ENCODE measurements around the gene GCGR. TPM values are rescaled to one million over a fixed set of nuclear protein-coding genes. Genes with fewer than 3 reads are reported as not detected.

Gene GCGR
- polyA plus RNA-seq, 1 of the 3 experiments (the other 2 are of a cell fraction), result not detected

DNA sequence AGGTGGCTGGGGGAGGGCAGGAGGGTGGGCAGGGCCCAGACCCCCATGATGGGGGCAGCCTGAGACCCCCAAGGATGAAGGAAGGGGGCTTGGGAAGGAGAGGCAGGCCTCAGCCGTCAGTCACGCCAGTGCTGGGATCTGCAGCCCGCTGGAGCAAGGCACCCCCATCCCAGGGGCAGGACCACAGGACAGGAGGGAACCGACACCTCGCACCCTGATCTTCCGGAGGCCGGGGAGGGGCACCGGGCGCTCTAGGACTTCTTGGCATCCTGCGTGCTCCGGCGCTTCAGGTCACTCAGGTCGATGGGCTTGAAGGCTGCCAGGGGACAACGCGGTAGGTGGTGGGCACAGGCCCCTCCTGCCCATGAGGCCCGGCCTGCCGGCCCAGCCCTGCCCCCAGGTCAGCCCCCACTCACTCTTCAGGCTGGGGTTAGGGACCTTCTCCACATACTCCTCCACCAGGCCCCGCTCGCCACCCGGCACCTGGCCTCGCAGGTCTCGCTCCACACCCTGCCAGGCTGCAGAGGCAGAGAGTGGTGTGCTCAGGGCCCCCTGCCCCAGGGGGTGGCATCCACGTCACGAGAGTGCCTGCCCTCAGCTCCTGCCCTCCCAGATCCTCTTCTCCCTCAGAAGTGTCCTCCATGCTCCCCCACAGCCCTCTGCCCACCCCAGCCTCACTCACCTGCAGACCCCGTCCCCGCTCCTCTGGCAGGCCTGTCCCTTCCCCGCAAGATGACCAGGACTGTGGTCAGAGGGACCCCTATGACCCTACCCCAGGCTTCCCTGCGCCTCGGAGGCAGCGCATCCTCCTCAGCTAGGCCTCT is 19.3 kb downstream of the GCGR start:
- ChIA-PET CTCF (interaction anchor here (1.1 to 2.6 kb wide), 4 partner anchors 11 to 101 kb away, joined by 3 to 17 read pairs (median 4); no protein-coding TSS in a partner anchor), POLR2A (no interaction called here)
- Histone ChIP-seq H3K9ac (no peak overlapping the region), H3K27ac (ENCODE audit: low read depth in 2 of 2, low read length in 1 of 2) (no peak overlapping the region), H4K20me1 (ENCODE audit: insufficient read depth) (peaks cover 13% of the 10 kb centered on the region; the same call in 1 of the 2 replicates), H3K79me2 (ENCODE audit: insufficient read depth) (peaks cover 14% of the 10 kb centered on the region), H3F3A (replicated peaks; ENCODE audit: insufficient read depth) (peaks cover 3% of the 10 kb centered on the region), H3K4me2 (no peak overlapping the region), H3K9me3 (no peaks in the 10 kb centered on the region), H2AFZ (ENCODE audit: low read depth) (no peak overlapping the region), H3K4me3 (ENCODE audit: low read depth in 2 of 2, low read length in 1 of 2) (no peak overlapping the region), H3K9me2 (no peaks in the 10 kb centered on the region), H3K27me3 (ENCODE audit: insufficient read depth) (no peaks in the 10 kb centered on the region), H3K36me3 (replicated peaks in 1 of 2; ENCODE audit: control insufficient read depth in 1 of 2, insufficient read depth in 2 of 2, low read length in 1 of 2) (peaks cover 0 to 5% of the 10 kb centered on the region in 2 experiments), H3K4me1 (ENCODE audit: control insufficient read depth in 1 of 2, insufficient read depth in 2 of 2, low read depth in 1 of 2, low read length in 1 of 2) (peaks cover 0 to 11% of the 10 kb centered on the region in 2 experiments; a peak in 1 of 4 replicates)
- 97% methylated on average over 24 of the region's 30 CpGs for WGBS (ENCODE audit: low lambda C conversion rate)
- no peak for TF ChIP-seq POLR2AphosphoS5 (IDR thresholded peaks at IDR 0.05; ENCODE audit: low read depth, low read length)
- no peak for TF ChIP-seq ZBTB33 (IDR thresholded peaks at IDR 0.05; ENCODE audit: borderline replicate concordance, low read depth)
- TF ChIP-seq FOSL2 (IDR thresholded peaks at IDR 0.05; ENCODE audit: borderline replicate concordance, low read depth), result no peak
- no peak for TF ChIP-seq GABPA (IDR thresholded peaks at IDR 0.05; ENCODE audit: low read depth)
- no peak for TF ChIP-seq EP300 (IDR thresholded peaks at IDR 0.05; ENCODE audit: borderline replicate concordance in 1 of 2, low read depth in 1 of 2, low read length in 1 of 2)
- no peak for TF ChIP-seq TEAD4 (IDR thresholded peaks at IDR 0.05; ENCODE audit: borderline replicate concordance, insufficient read depth)
- no peak for TF ChIP-seq RCOR1 (IDR thresholded peaks at IDR 0.05; ENCODE audit: low read length)
- no peak for TF ChIP-seq IRF3 (IDR thresholded peaks at IDR 0.05; ENCODE audit: low read depth, low read length)
- TF ChIP-seq SMC3 (IDR thresholded peaks at IDR 0.05; ENCODE audit: low read depth, low read length), result no peak
- TF ChIP-seq FOXM1 (IDR thresholded peaks at IDR 0.05; ENCODE audit: low read depth), result no peak
- no peak for DNase-seq

- Histone ChIP-seq H3K4me2 (no peak overlapping the region), H3K9ac (no peak overlapping the region), H3K79me2 (ENCODE audit: insufficient read depth) (peaks cover 20% of the 10 kb centered on the region), H3K27me3 (ENCODE audit: insufficient read depth) (no peaks in the 10 kb centered on the region), H4K20me1 (ENCODE audit: insufficient read depth) (peaks cover 17% of the 10 kb centered on the region; the same call in 1 of the 2 replicates), H3K36me3 (replicated peaks in 1 of 2; ENCODE audit: control insufficient read depth in 1 of 2, insufficient read depth in 2 of 2, low read length in 1 of 2) (peaks cover 0 to 5% of the 10 kb centered on the region in 2 experiments), H3K4me1 (ENCODE audit: control insufficient read depth in 1 of 2, insufficient read depth in 2 of 2, low read depth in 1 of 2, low read length in 1 of 2) (peaks cover 0 to 16% of the 10 kb centered on the region in 2 experiments; a peak in 1 of 4 replicates), H3F3A (replicated peaks; ENCODE audit: insufficient read depth) (peaks cover 3% of the 10 kb centered on the region), H3K9me2 (no peaks in the 10 kb centered on the region), H3K4me3 (ENCODE audit: low read depth in 2 of 2, low read length in 1 of 2) (no peak overlapping the region), H3K9me3 (no peaks in the 10 kb centered on the region), H2AFZ (ENCODE audit: low read depth) (no peak overlapping the region), H3K27ac (ENCODE audit: low read depth in 2 of 2, low read length in 1 of 2) (no peak overlapping the region)
- 94% methylated on average over 25 of the region's 33 CpGs for WGBS (ENCODE audit: low lambda C conversion rate)
- POLR2A ChIA-PET, result no interaction called here
- DNase-seq, result no peak
- CTCF ChIA-PET, result interaction anchor here (0.6 to 2.4 kb wide), 2 partner anchors 89 to 1797 kb away, joined by 3 to 11 read pairs; no protein-coding TSS in a partner anchor
- TF ChIP-seq GATA2 (CRISPR knock-in tag; IDR thresholded peaks at IDR 0.05) (no peak), CHD2 (IDR thresholded peaks at IDR 0.05; ENCODE audit: low read length, partially characterized antibody) (no peak), YY1 (IDR thresholded peaks at IDR 0.05; ENCODE audit: low read depth) (no peak), NRF1 (IDR thresholded peaks at IDR 0.05; ENCODE audit: low read depth, low read length) (no peak), TAF1 (IDR thresholded peaks at IDR 0.05; ENCODE audit: borderline replicate concordance, low read depth, low read length) (no peak)
- TF ChIP-seq, protein P1, sequence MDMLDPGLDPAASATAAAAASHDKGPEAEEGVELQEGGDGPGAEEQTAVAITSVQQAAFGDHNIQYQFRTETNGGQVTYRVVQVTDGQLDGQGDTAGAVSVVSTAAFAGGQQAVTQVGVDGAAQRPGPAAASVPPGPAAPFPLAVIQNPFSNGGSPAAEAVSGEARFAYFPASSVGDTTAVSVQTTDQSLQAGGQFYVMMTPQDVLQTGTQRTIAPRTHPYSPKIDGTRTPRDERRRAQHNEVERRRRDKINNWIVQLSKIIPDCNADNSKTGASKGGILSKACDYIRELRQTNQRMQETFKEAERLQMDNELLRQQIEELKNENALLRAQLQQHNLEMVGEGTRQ (IDR thresholded peaks at IDR 0.05; ENCODE audit: borderline replicate concordance, low read depth, low read length), result no peak
- TF ChIP-seq, protein P2, sequence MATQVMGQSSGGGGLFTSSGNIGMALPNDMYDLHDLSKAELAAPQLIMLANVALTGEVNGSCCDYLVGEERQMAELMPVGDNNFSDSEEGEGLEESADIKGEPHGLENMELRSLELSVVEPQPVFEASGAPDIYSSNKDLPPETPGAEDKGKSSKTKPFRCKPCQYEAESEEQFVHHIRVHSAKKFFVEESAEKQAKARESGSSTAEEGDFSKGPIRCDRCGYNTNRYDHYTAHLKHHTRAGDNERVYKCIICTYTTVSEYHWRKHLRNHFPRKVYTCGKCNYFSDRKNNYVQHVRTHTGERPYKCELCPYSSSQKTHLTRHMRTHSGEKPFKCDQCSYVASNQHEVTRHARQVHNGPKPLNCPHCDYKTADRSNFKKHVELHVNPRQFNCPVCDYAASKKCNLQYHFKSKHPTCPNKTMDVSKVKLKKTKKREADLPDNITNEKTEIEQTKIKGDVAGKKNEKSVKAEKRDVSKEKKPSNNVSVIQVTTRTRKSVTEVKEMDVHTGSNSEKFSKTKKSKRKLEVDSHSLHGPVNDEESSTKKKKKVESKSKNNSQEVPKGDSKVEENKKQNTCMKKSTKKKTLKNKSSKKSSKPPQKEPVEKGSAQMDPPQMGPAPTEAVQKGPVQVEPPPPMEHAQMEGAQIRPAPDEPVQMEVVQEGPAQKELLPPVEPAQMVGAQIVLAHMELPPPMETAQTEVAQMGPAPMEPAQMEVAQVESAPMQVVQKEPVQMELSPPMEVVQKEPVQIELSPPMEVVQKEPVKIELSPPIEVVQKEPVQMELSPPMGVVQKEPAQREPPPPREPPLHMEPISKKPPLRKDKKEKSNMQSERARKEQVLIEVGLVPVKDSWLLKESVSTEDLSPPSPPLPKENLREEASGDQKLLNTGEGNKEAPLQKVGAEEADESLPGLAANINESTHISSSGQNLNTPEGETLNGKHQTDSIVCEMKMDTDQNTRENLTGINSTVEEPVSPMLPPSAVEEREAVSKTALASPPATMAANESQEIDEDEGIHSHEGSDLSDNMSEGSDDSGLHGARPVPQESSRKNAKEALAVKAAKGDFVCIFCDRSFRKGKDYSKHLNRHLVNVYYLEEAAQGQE (IDR thresholded peaks at IDR 0.05; ENCODE audit: low read depth, low read length), result no peak
Observed at GRCh38 chr17:81823820-81824550, 20.0 kb downstream of the GCGR start.

Measured in SK-N-SH (cell line).